K562 (cell line): ENCODE results near the gene CERS6. TPM values are rescaled to one million over a fixed set of nuclear protein-coding genes. Genes with fewer than 3 reads are reported as not detected.
A peak's percentile ranks its signal among the peaks of the same experiment; 100 is the strongest.

Source experiments
- CHD4 ChIP-seq: fragments of 200-600 bp; sonication (generic); IDR thresholded peaks from 3 replicates; pipeline ENCODE4 v1.6.1; 2012; ENCODE audit warnings: low read depth, mild to moderate bottlenecking, mixed read lengths, low read length, inconsistent platforms; ENCODE audit not compliant: insufficient read depth, insufficient replicate concordance, poor library complexity, severe bottlenecking
- HDAC1 ChIP-seq, 2 experiments: fragments of 450-650 bp; IDR thresholded peaks; 2 replicates each; pipeline ENCODE4 v1.6.1; 2016 to 2017; ENCODE audit warnings: inconsistent platforms in 1 of 2, mild to moderate bottlenecking in 1 of 2, moderate library complexity in 1 of 2
- NR2C1 ChIP-seq, 2 experiments: fragments of 450-650 bp; IDR thresholded peaks; 2 replicates each; pipeline ENCODE4 v1.6.1; 2017; ENCODE audit warnings: mild to moderate bottlenecking in 2 of 2, antibody characterized with exemption in 1 of 2, inconsistent platforms in 1 of 2, missing compliant biosample characterization in 1 of 2, missing genetic modification characterization in 1 of 2
- PCBP1 ChIP-seq: fragments of 200-400 bp; formaldehyde crosslinking; IDR thresholded peaks from 2 replicates; pipeline ENCODE4 v1.6.1; 2018; ENCODE audit warnings: mild to moderate bottlenecking, low read depth, low read length; ENCODE audit not compliant: poor library complexity, severe bottlenecking
- SIX5 ChIP-seq, 2 experiments: IDR thresholded peaks; 2 replicates each; pipeline ENCODE4 v1.6.1; 2011; ENCODE audit warnings: low read length in 2 of 2, borderline replicate concordance in 1 of 2, low read depth in 1 of 2, mild to moderate bottlenecking in 1 of 2, moderate library complexity in 1 of 2; ENCODE audit not compliant: insufficient read depth in 1 of 2
- XRCC5 ChIP-seq: fragments of 200-400 bp; formaldehyde crosslinking; IDR thresholded peaks from 2 replicates; pipeline ENCODE4 v1.6.1; 2017; ENCODE audit warnings: low read depth, mild to moderate bottlenecking, low read length
- ZBTB8A ChIP-seq: fragments of 450-650 bp; IDR thresholded peaks from 2 replicates; pipeline ENCODE4 v1.6.1; 2018; ENCODE audit warnings: mild to moderate bottlenecking, moderate library complexity; ENCODE audit not compliant: partially characterized antibody
- ZFP30 ChIP-seq: fragments of 250-450 bp; sonication (Bioruptor Pico); IDR thresholded peaks from 2 replicates; pipeline ENCODE4 v1.8.0; 2022; ENCODE audit warnings: moderate library complexity, mild to moderate bottlenecking, inconsistent platforms, borderline replicate concordance
- ZNF174 ChIP-seq: fragments of 250-450 bp; sonication (Bioruptor Pico); IDR thresholded peaks from 2 replicates; pipeline ENCODE4 v1.4.0; 2020; ENCODE audit warnings: mild to moderate bottlenecking
- ZNF551 ChIP-seq: fragments of 250-450 bp; sonication (Bioruptor Pico); IDR thresholded peaks from 2 replicates; pipeline ENCODE4 v1.5.0; 2021; ENCODE audit warnings: mild to moderate bottlenecking, moderate library complexity
- ZNF561 ChIP-seq: fragments of 450-650 bp; formaldehyde crosslinking; conservative IDR thresholded peaks from 2 replicates; pipeline ENCODE4 v1.4.0; 2020; ENCODE audit warnings: mild to moderate bottlenecking, moderate library complexity
- polyA plus RNA-seq, 8 experiments: library from polyadenylated mRNA; depleted of rRNA in 4 of 8; stranded (reverse) in 5 of 8; unstranded in 3 of 8; fragments of >200 nt; fragmentation: Nextera tagmentation in 2 of 8; fragmentation: Illumina TruSeq in 1 of 8; extraction: Ambion mirVana in 2 of 8; extraction: Trizol in 1 of 8; gene quantifications; 2 replicates each; pipeline versions ENCODE4 v1.2.1 to v1.2.3, GENCODE V29; 2011 to 2014; ENCODE audit warnings: inconsistent platforms in 1 of 8, missing spikeins in 1 of 8
- total RNA-seq, 7 experiments: library from RNA; depleted of rRNA in 6 of 7; stranded (reverse); fragments of >200 nt in 6 of 7; fragmentation: Illumina TruSeq in 2 of 7; extraction: Trizol in 2 of 7; gene quantifications; 2 replicates each; pipeline versions ENCODE4 v1.2.1 to v1.2.3, GENCODE V29; 2011 to 2021; ENCODE audit warnings: low replicate concordance in 1 of 7
- TF ChIP-seq, protein P1 (sequence below): sonication (generic); formaldehyde crosslinking; IDR thresholded peaks from 2 replicates; pipeline ENCODE4 v1.8.0; 2022; ENCODE audit warnings: mild to moderate bottlenecking, low read depth, missing genetic modification reagents
- TF ChIP-seq, protein P2 (sequence below): fragments of 450-650 bp; IDR thresholded peaks from 2 replicates; pipeline ENCODE4 v1.6.1; 2018; ENCODE audit warnings: mild to moderate bottlenecking, low read depth; ENCODE audit not compliant: partially characterized antibody
- TF ChIP-seq, protein P3 (sequence below): fragments of 250-450 bp; sonication (Bioruptor Pico); IDR thresholded peaks from 2 replicates; pipeline ENCODE4 v1.9.0; 2021; ENCODE audit warnings: mild to moderate bottlenecking
- TF ChIP-seq, protein P4 (sequence below): fragments of 450-650 bp; IDR thresholded peaks from 2 replicates; pipeline ENCODE4 v1.7.0; 2016; ENCODE audit warnings: borderline replicate concordance
- TF ChIP-seq, protein P5 (sequence below): fragments of 250-450 bp; sonication (Bioruptor Pico); IDR thresholded peaks from 2 replicates; pipeline ENCODE4 v1.4.0; 2020; ENCODE audit warnings: borderline replicate concordance

CERS6 gene
- total and polyA plus RNA-seq, 9 of the 15 experiments (the other 6 are each of a cell fraction or from before 2014, with no cell fraction given), result 1.6 to 13.6 (median 11.4) TPM

DNA sequence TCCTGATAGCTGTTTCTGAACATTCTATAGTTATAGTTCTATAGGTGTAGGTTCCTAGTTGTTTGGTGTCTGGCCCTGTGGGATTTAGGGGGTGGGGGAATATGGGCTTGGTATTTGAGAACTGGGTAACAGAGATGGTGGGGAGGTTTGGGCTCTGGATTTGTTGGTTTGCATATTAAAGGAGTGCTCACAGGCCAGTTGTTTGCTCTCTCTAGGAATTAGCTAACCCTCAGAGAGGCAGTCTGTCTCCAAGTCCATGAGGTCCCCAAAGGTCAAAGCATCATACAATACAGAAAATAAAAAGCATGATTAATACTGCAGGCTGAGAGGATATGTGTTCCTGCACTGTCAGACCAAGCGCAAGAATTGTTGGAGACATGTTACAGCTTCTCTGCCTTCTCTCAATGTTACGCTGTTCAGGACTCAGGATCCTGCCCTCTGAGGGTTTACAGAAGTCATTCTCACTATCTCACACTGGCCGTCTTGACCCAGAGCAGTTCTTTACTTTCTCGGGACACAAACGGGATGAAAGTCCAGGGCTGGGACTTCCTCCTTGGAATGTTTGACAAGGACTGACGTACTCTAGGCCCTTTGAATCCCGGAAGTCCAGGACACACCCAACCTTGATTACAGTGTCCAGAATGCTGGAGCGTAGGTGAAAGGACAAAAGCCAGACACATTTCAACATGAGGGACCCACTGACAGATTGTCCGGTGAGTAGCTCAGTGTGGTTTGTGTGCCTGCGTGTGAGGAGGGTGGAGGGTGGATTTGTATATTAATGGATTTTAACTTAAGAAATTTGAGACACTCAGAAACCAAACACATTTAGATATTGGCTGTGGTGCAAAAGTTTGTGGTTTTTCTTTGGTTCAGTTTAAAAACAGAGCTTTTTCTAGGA lies 346.1 kb downstream of the CERS6 start, which contains the start of gene NOSTRIN (continued):
- TF ChIP-seq ZNF551 (CRISPR knock-in tag), result no peak
- no peak for TF ChIP-seq ZBTB8A
- TF ChIP-seq, protein P1, sequence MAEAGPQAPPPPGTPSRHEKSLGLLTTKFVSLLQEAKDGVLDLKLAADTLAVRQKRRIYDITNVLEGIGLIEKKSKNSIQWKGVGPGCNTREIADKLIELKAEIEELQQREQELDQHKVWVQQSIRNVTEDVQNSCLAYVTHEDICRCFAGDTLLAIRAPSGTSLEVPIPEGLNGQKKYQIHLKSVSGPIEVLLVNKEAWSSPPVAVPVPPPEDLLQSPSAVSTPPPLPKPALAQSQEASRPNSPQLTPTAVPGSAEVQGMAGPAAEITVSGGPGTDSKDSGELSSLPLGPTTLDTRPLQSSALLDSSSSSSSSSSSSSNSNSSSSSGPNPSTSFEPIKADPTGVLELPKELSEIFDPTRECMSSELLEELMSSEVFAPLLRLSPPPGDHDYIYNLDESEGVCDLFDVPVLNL, result no peak; the same call in 1 of the 2 replicates
- no peak for TF ChIP-seq ZNF561 (CRISPR knock-in tag)
- no peak for TF ChIP-seq PCBP1
- no peak for TF ChIP-seq CHD4
- peak; percentile 50 for TF ChIP-seq NR2C1 (IDR thresholded peaks at IDR 0.05)
- peak; percentile 79 for TF ChIP-seq NR2C1 (tag; IDR thresholded peaks at IDR 0.05)
- TF ChIP-seq, protein P2, sequence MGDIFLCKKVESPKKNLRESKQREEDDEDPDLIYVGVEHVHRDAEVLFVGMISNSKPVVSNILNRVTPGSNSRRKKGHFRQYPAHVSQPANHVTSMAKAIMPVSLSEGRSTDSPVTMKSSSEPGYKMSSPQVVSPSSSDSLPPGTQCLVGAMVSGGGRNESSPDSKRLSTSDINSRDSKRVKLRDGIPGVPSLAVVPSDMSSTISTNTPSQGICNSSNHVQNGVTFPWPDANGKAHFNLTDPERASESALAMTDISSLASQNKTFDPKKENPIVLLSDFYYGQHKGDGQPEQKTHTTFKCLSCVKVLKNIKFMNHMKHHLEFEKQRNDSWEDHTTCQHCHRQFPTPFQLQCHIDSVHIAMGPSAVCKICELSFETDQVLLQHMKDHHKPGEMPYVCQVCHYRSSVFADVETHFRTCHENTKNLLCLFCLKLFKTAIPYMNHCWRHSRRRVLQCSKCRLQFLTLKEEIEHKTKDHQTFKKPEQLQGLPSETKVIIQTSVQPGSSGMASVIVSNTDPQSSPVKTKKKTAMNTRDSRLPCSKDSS, result no peak
- TF ChIP-seq XRCC5, result no peak
- TF ChIP-seq, protein P3, sequence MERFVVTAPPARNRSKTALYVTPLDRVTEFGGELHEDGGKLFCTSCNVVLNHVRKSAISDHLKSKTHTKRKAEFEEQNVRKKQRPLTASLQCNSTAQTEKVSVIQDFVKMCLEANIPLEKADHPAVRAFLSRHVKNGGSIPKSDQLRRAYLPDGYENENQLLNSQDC (CRISPR knock-in tag), result no peak
- TF ChIP-seq ZNF174 (CRISPR knock-in tag), result 0 out of 2 replicates have a peak, but pooled peaks have one; percentile 33
- TF ChIP-seq HDAC1 (IDR thresholded peaks at IDR 0.05), result peak; percentile 4 to 42; a peak in 2 of 4 replicates
- TF ChIP-seq, protein P4, sequence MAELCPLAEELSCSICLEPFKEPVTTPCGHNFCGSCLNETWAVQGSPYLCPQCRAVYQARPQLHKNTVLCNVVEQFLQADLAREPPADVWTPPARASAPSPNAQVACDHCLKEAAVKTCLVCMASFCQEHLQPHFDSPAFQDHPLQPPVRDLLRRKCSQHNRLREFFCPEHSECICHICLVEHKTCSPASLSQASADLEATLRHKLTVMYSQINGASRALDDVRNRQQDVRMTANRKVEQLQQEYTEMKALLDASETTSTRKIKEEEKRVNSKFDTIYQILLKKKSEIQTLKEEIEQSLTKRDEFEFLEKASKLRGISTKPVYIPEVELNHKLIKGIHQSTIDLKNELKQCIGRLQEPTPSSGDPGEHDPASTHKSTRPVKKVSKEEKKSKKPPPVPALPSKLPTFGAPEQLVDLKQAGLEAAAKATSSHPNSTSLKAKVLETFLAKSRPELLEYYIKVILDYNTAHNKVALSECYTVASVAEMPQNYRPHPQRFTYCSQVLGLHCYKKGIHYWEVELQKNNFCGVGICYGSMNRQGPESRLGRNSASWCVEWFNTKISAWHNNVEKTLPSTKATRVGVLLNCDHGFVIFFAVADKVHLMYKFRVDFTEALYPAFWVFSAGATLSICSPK, result no peak
- no peak for TF ChIP-seq SIX5 (IDR thresholded peaks at IDR 0.05; ENCODE audit: borderline replicate concordance in 1 of 2, insufficient read depth in 1 of 2, low read depth in 1 of 2, low read length in 2 of 2)
- TF ChIP-seq, protein P5, sequence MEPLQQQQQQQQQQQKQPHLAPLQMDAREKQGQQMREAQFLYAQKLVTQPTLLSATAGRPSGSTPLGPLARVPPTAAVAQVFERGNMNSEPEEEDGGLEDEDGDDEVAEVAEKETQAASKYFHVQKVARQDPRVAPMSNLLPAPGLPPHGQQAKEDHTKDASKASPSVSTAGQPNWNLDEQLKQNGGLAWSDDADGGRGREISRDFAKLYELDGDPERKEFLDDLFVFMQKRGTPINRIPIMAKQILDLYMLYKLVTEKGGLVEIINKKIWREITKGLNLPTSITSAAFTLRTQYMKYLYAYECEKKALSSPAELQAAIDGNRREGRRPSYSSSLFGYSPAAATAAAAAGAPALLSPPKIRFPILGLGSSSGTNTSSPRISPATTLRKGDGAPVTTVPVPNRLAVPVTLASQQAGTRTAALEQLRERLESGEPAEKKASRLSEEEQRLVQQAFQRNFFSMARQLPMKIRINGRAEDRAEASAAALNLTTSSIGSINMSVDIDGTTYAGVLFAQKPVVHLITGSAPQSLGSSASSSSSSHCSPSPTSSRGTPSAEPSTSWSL (CRISPR knock-in tag), result no peak
- no peak for TF ChIP-seq ZFP30
